Subcutaneous abdominal adipose tissue (tissue), 5 donors: ENCODE measurements around the gene ANKRD34B.

Source experiments
- H3K27ac ChIP-seq: one replicate; pipeline ENCODE4 v1.7.0; 2013; ENCODE audit warnings: low read depth, mild to moderate bottlenecking, inconsistent platforms, low read length, moderate library complexity
- H3K27me3 ChIP-seq, 5 donors: one replicate each; pipeline ENCODE4 v1.7.0; 2013; ENCODE audit warnings: low read length in 5 of 5, inconsistent platforms in 1 of 5; ENCODE audit not compliant: control insufficient read depth in 5 of 5, insufficient read depth in 4 of 5
- H3K36me3 ChIP-seq, 5 donors: one replicate each; pipeline ENCODE4 v1.7.0; 2013; ENCODE audit warnings: low read length in 5 of 5; ENCODE audit not compliant: control insufficient read depth in 5 of 5, insufficient read depth in 5 of 5
- H3K4me1 ChIP-seq, 5 donors: one replicate each; pipeline ENCODE4 v1.7.0; 2013; ENCODE audit warnings: low read length in 5 of 5, mild to moderate bottlenecking in 3 of 5, moderate library complexity in 1 of 5; ENCODE audit not compliant: control insufficient read depth in 5 of 5, insufficient read depth in 5 of 5
- H3K4me3 ChIP-seq, 5 donors: one replicate each; pipeline ENCODE4 v1.7.0; 2013; ENCODE audit warnings: low read length in 5 of 5, low read depth in 1 of 5
- H3K9ac ChIP-seq, 5 donors: one replicate each; pipeline ENCODE4 v1.7.0; 2013; ENCODE audit warnings: low read length in 5 of 5, mild to moderate bottlenecking in 4 of 5, moderate library complexity in 3 of 5
- H3K9me3 ChIP-seq, 5 donors: one replicate each; pipeline ENCODE4 v1.7.0; 2013; ENCODE audit warnings: low read length in 5 of 5; ENCODE audit not compliant: control insufficient read depth in 5 of 5
- donor health status: healthy.
- donor health status: healthy.
- donor health status: healthy.
- donor health status: healthy.
- donor health status: healthy.

The ANKRD34B gene

GRCh38 chr5:80540691-80541090 lies 29.4 kb downstream of the ANKRD34B start:
- H3K27ac ChIP-seq = no peak overlapping the region
- peaks cover 0 to 8% (median 0%) of the 10 kb centered on the region in 5 donors for H3K36me3 ChIP-seq
- H3K4me1 ChIP-seq = no peaks in the 10 kb centered on the region
- no peak overlapping the region for H3K9ac ChIP-seq
- no peaks in the 10 kb centered on the region for H3K27me3 ChIP-seq
- H3K9me3 ChIP-seq = peaks cover 0 to 3% (median 0%) of the 10 kb centered on the region in 5 donors
- no peak overlapping the region for H3K4me3 ChIP-seq

- Histone ChIP-seq H3K4me1 (no peaks in the 10 kb centered on the region), H3K27me3 (no peaks in the 10 kb centered on the region), H3K36me3 (peaks cover 0 to 3% (median 2%) of the 10 kb centered on the region in 5 donors), H3K9ac (no peak overlapping the region), H3K4me3 (no peak overlapping the region), H3K27ac (no peak overlapping the region), H3K9me3 (no peaks in the 10 kb centered on the region)
These were observed 53.3 kb downstream of the ANKRD34B start for GRCh38 chr5:80516826-80517225.

DNA sequence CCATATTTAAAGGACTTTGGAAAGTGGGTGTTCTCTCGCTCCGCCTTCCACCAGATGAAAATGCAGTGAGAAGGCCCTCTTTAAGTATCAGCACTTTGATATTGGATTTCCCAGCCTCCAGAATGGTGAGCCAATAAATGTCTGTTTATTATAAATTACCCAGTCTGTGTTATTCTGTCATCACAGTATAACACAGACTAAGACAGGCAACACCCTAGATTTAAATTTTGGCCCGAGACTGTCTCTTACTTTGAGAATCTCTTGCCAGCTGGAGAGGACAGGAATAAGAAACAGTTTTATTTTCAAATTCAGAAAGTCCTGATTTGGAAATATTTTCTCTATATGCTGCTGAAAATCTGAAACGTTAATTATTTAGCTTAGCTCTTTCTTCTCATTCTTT lies 60.7 kb downstream of the ANKRD34B start:
- no peaks in the 10 kb centered on the region for H3K4me1 ChIP-seq
- H3K36me3 ChIP-seq = peaks cover 0 to 3% (median 2%) of the 10 kb centered on the region in 5 donors
- no peak overlapping the region for H3K4me3 ChIP-seq
- no peaks in the 10 kb centered on the region for H3K9me3 ChIP-seq
- H3K27ac ChIP-seq = no peak overlapping the region
- H3K27me3 ChIP-seq = no peaks in the 10 kb centered on the region
- H3K9ac ChIP-seq = no peak overlapping the region

DNA sequence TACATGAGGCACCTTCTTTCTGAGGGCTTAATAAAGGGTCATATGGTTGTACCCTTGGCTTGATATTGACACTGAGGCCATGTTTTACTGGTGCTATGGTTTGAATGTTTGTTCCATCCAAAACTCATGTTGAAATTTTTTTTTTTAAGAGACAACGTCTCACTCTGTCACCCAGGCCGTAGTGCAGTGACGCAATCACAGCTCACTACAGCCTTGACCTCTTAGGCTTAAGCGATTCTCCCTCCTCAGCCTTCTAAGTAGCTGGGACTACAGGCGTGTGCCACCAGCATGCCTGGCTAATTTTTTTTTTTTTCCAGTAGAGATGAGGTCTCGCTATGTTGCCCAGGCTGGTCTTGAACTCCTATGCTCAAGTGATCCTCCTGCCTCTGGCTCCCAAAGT lies 61.2 kb downstream of the ANKRD34B start:
- peaks cover 0 to 3% (median 2%) of the 10 kb centered on the region in 5 donors for H3K36me3 ChIP-seq
- H3K9me3 ChIP-seq = no peaks in the 10 kb centered on the region
- no peak overlapping the region for H3K9ac ChIP-seq
- H3K4me1 ChIP-seq = no peaks in the 10 kb centered on the region
- no peak overlapping the region for H3K4me3 ChIP-seq
- no peak overlapping the region for H3K27ac ChIP-seq
- no peaks in the 10 kb centered on the region for H3K27me3 ChIP-seq

DNA sequence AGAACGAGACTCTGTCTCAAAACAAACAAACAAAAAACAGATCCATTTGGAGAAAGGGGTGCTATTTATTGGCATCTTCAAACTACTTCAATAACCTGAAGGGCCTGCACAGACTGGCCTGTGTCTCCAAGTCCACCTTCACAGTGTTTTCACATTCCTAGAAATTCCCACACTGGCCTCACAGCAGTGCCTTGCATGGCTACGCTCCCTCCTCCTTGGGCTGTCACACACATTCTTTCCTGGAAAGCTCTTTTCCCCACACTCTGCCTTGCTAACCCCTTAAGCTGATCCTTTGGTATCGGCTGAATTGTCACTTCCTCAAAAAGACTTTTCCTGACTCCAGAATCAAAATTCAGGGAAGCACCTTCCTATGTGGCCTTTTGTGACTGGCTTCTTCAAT lies 62.4 kb downstream of the ANKRD34B start:
- Histone ChIP-seq H3K27me3 (no peaks in the 10 kb centered on the region), H3K36me3 (peaks cover 0 to 3% (median 0%) of the 10 kb centered on the region in 5 donors)

More for the DNA sequence above, 62.4 kb downstream of the ANKRD34B start:
- Histone ChIP-seq H3K27ac (no peak overlapping the region), H3K9me3 (no peaks in the 10 kb centered on the region), H3K9ac (no peak overlapping the region), H3K4me3 (no peak overlapping the region), H3K4me1 (no peaks in the 10 kb centered on the region)
